Uterus (tissue), 4 donors: ENCODE measurements around the gene PAX4. TPM values are rescaled to one million over a fixed set of nuclear protein-coding genes. Genes with fewer than 3 reads are reported as not detected.

Experiments used
- DNase-seq, 2 donors: peaks; one replicate each; pipeline ENCODE4 v3.0.0-alpha.2; 2019 to 2020
- H3K27ac ChIP-seq, 2 donors: fragments of 200-600 bp; sonication (generic); 1 replicate in 1 of 2; 2 replicates in 1 of 2; pipeline ENCODE4 v1.5.1; 2016 to 2018
- H3K27me3 ChIP-seq, 2 donors: fragments of 200-600 bp; sonication (generic); one replicate each; pipeline ENCODE4 v1.5.1; 2018 to 2019; ENCODE audit warnings: control low read depth in 1 of 2
- H3K36me3 ChIP-seq, 2 donors: fragments of 200-600 bp; sonication (generic); one replicate each; pipeline ENCODE4 v1.5.1; 2019; ENCODE audit warnings: control low read depth in 1 of 2
- H3K4me1 ChIP-seq, 2 donors: fragments of 200-600 bp; sonication (generic); one replicate each; pipeline ENCODE4 v1.5.1; 2018 to 2019; ENCODE audit warnings: control low read depth in 1 of 2
- H3K4me3 ChIP-seq, 2 donors: fragments of 200-600 bp; sonication (generic); 1 replicate in 1 of 2; 2 replicates in 1 of 2; pipeline ENCODE4 v1.5.1; 2018 to 2019; ENCODE audit warnings: mild to moderate bottlenecking in 1 of 2
- H3K9me3 ChIP-seq, 2 donors: fragments of 200-600 bp; sonication (generic); one replicate each; pipeline ENCODE4 v1.5.1; 2019; ENCODE audit warnings: control low read depth in 1 of 2
- POLR2A ChIP-seq, 2 donors: fragments of 450-650 bp; IDR thresholded peaks; one replicate each; pipeline ENCODE4 v1.6.1; 2016; ENCODE audit warnings: antibody characterized with exemption in 2 of 2, mild to moderate bottlenecking in 1 of 2, moderate library complexity in 1 of 2
- intact Hi-C: fragments of 100-400 bp; cut with DNase I; formaldehyde crosslinking; loops from one replicate; pipeline ENCODE4 v1.15.1; 2023; ENCODE audit warnings: low total_unique reads
- total RNA-seq, 4 donors: library from RNA; depleted of rRNA in 3 of 4; stranded (reverse); fragments of >200 nt in 3 of 4; gene quantifications; one replicate each; pipeline versions ENCODE4 v1.1.0 to v1.2.4, GENCODE V29; 2014 to 2023
- TF ChIP-seq, protein P1 (sequence below), 4 experiments: fragments of 200-600 bp in 2 of 4; fragments of 450-650 bp in 2 of 4; sonication (generic) in 2 of 4; IDR thresholded peaks; one replicate each; pipeline ENCODE4 v1.5.1; 2016 to 2019; ENCODE audit warnings: antibody characterized with exemption in 4 of 4, mild to moderate bottlenecking in 2 of 4, moderate library complexity in 1 of 4
- donor health status: DM: yes; HTN: yes; CAD: no.

Gene PAX4
- total RNA-seq, 4 donors from 2014 or later = not detected

DNA sequence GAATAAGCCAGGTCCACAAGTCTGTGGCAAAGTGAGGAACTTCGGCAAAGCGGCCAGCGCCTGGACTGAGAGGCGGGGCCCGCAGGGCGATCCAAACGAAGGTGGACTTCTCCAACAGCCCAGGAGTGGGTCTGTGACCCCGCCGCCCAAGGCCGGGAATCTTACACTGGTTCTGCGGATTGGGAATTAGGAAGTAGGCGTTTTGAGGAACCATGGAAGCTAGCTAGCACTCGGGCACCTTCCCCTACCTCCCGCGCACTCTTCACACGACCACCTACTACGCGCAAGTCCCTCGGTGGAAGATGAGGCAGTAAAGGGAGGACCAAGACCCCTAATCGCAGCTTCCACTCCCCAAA, 30.3 kb downstream of the PAX4 start:
- peak overlapping the region; percentile 90 to 95 for H3K27ac ChIP-seq
- intact Hi-C loops = loop anchor here (5.0 kb wide), 1 partner anchor 65 kb away; the partner anchor contains the start of gene SND1

DNA sequence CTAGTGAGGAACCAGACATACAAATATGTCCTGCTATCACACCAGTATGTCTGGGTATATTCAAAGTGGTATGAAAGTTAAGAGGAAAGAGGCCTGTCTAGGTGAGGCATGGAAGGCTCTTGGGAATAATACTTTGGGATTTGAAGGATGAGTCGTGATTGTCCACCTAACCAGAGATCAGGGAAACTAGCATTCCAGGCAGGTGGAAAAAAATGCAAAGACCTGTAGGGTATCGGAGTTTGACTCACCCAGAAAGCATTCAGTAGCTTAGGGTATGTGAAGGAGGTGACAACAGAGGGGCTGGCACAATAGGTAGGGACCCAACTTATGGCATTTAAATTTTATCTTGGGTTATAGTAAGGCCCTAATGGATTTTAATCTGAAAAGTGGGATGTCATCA, 31.6 kb downstream of the PAX4 start:
- Histone ChIP-seq H3K27me3 (no peaks in the 10 kb centered on the region), H3K9me3 (no peaks in the 10 kb centered on the region), H3K27ac (peak overlapping the region; percentile 83 to 89), H3K4me3 (no peak overlapping the region), H3K36me3 (no peaks in the 10 kb centered on the region), H3K4me1 (peaks cover 4 to 11% of the 10 kb centered on the region in 2 donors)
- no peak for DNase-seq
- intact Hi-C loops = loop anchor here (5.0 kb wide), 1 partner anchor 66 kb away; the partner anchor contains the start of gene SND1
- TF ChIP-seq, protein P1, sequence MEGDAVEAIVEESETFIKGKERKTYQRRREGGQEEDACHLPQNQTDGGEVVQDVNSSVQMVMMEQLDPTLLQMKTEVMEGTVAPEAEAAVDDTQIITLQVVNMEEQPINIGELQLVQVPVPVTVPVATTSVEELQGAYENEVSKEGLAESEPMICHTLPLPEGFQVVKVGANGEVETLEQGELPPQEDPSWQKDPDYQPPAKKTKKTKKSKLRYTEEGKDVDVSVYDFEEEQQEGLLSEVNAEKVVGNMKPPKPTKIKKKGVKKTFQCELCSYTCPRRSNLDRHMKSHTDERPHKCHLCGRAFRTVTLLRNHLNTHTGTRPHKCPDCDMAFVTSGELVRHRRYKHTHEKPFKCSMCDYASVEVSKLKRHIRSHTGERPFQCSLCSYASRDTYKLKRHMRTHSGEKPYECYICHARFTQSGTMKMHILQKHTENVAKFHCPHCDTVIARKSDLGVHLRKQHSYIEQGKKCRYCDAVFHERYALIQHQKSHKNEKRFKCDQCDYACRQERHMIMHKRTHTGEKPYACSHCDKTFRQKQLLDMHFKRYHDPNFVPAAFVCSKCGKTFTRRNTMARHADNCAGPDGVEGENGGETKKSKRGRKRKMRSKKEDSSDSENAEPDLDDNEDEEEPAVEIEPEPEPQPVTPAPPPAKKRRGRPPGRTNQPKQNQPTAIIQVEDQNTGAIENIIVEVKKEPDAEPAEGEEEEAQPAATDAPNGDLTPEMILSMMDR (IDR thresholded peaks at IDR 0.05) = no peak
- TF ChIP-seq POLR2A (IDR thresholded peaks at IDR 0.05) = no peak

More for the DNA sequence above, 30.3 kb downstream of the PAX4 start:
- H3K9me3 ChIP-seq = no peaks in the 10 kb centered on the region
- no peaks in the 10 kb centered on the region for H3K36me3 ChIP-seq
- no peak for TF ChIP-seq POLR2A (IDR thresholded peaks at IDR 0.05)
- TF ChIP-seq, protein P1 (IDR thresholded peaks at IDR 0.05) = no peak
- peaks cover under 1 to 7% of the 10 kb centered on the region in 2 donors for H3K4me1 ChIP-seq
- DNase-seq = peak; percentile 24 to 32
- H3K4me3 ChIP-seq = peak overlapping the region; percentile 49 to 97
- H3K27me3 ChIP-seq = no peaks in the 10 kb centered on the region

DNA sequence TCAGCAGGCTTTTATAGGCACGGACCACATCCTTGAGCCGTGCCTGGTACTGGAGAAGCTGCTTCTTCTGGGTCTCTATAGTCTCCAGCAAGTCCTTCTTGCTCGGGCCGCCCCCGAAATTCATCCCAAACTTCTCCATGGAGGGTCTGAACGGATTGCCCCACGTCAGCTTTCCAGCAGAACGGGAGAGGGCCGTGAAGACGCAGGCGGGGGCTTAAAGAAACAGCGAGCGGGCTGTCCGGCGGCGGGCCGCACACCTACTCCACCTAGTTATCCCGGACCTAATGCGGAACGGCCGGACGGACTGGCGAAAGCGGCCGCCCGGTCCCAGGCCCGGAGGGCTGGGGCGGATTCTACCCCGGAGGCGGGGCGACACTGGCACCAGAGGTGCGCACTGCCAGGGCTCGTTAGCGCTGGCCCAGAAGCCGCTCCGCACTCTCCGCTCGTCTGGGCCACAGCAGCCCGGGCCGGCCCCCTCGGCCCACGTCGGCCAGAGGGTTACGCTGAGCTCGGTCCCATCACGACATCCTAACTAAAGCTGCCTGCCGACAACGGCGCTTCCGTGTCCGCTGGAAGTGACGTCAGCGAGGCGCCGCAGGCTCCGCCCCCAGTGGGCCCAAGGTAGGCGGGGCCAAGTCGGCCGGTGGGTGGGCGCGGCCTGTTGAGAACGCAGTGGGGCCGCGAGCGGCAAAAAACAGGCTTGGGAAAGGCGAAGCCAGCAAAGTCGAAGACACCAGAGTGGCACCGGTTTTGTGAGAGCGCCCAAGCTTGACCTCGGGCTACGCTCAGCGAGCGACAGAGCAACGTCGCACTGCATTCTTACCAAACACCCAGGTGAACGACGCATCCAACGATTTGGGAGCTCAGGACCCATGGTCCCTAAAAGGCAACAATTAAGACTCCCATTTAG, 32.6 kb downstream of the PAX4 start, which contains the start of gene GCC1:
GCC1 (minus strand) TSS at position 553 of the 910 bp plus-strand sequence; CDS start at position 139, 414 bp downstream.
- H3K27me3 ChIP-seq = no peaks in the 10 kb centered on the region
- peaks cover 4 to 11% of the 10 kb centered on the region in 2 donors for H3K4me1 ChIP-seq
- peak within 1 kb of the TSS; percentile 57 to 88 for H3K4me3 ChIP-seq
- peak; percentile 92 to 96 for DNase-seq
- no peaks in the 10 kb centered on the region for H3K9me3 ChIP-seq
- intact Hi-C loops = loop anchor here (5.0 kb wide), 1 partner anchor 67 kb away; the partner anchor contains the start of gene SND1
- peak within 1 kb of the TSS; percentile 83 to 89 for H3K27ac ChIP-seq
- TF ChIP-seq POLR2A (IDR thresholded peaks at IDR 0.05) = peak; percentile 89 to 90
- TF ChIP-seq, protein P1 (IDR thresholded peaks at IDR 0.05) = no peak
- H3K36me3 ChIP-seq = no peaks in the 10 kb centered on the region

DNA sequence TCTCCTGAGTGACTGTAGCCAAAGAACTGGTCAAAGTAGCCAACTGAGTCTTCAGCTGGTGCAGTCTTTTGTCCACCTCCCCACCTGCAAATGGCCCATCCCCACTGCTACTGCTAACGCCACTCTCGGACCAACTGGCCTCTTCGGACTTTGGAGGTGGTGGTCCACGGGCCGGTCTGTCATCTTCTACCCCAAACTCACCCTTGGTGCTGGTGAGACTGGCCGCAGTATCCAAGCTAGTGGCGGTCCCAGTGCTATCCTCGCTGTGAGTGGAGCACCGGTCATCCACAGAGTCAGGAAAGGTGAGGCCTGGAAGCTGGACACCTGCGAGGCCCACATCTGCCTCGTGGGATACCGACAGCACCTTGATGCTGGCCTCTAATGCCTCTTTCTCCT, 33.3 kb downstream of the PAX4 start:
- peak overlapping the region; percentile 83 to 89 for H3K27ac ChIP-seq

More for the DNA sequence above, 33.3 kb downstream of the PAX4 start:
- no peaks in the 10 kb centered on the region for H3K9me3 ChIP-seq
- no peaks in the 10 kb centered on the region for H3K27me3 ChIP-seq
- peak overlapping the region; percentile 57 to 88 for H3K4me3 ChIP-seq
- intact Hi-C loops = loop anchor here (5.0 kb wide), 1 partner anchor 68 kb away; the partner anchor contains the start of gene SND1
- peaks cover 4 to 11% of the 10 kb centered on the region in 2 donors for H3K4me1 ChIP-seq
- H3K36me3 ChIP-seq = no peaks in the 10 kb centered on the region
- no peak for DNase-seq
- TF ChIP-seq POLR2A (IDR thresholded peaks at IDR 0.05) = no peak
- TF ChIP-seq, protein P1 (IDR thresholded peaks at IDR 0.05) = no peak
